Upper lobe of left lung (tissue), 6 donors: ENCODE results near the gene KNOP1. TPM values are rescaled to one million over a fixed set of nuclear protein-coding genes. Genes with fewer than 3 reads are reported as not detected.
A peak's percentile ranks its signal among the peaks of the same experiment; 100 is the strongest.
"Not testable (repeated sequence)": the region's sequence is repeated elsewhere in the genome, so short reads cannot be mapped to it uniquely, and the experiment has no call there.

Experiments
- ATAC-seq, 2 donors: fragments of 200-7000 bp; cut with Tn5 transposase; one replicate each; pipeline ENCODE4 v1.9.1; 2022; ENCODE audit warnings: mild to moderate bottlenecking in 2 of 2, moderate library complexity in 2 of 2; ENCODE audit not compliant: low FRiP score in 2 of 2
- DNase-seq, 2 donors: peaks; one replicate each; pipeline ENCODE4 v3.0.0-alpha.2; 2019 to 2020
- H3K27ac ChIP-seq, 4 donors: fragments of 200-600 bp; sonication (generic); one replicate each; pipeline ENCODE4 v1.5.1; 2016 to 2019
- H3K27me3 ChIP-seq, 4 donors: fragments of 200-600 bp; sonication (generic); one replicate each; pipeline ENCODE4 v1.5.1; 2017 to 2019
- H3K36me3 ChIP-seq, 4 donors: fragments of 200-600 bp; sonication (generic); one replicate each; pipeline ENCODE4 v1.5.1; 2016 to 2019
- H3K4me1 ChIP-seq, 4 donors: fragments of 200-600 bp; sonication (generic); one replicate each; pipeline ENCODE4 v1.5.1; 2018 to 2019
- H3K4me3 ChIP-seq, 4 donors: fragments of 200-600 bp; sonication (generic); one replicate each; pipeline ENCODE4 v1.5.1; 2017 to 2019; ENCODE audit warnings: mild to moderate bottlenecking in 2 of 4, moderate library complexity in 1 of 4
- H3K9me3 ChIP-seq, 4 donors: fragments of 200-600 bp; sonication (generic); one replicate each; pipeline ENCODE4 v1.5.1; 2018 to 2019
- CTCF ChIP-seq, 6 experiments: fragments of 450-650 bp in 4 of 6; fragments of 200-600 bp in 2 of 6; sonication (generic) in 2 of 6; IDR thresholded peaks; one replicate each; pipeline ENCODE4 v1.5.1; 2016 to 2019; ENCODE audit warnings: antibody characterized with exemption in 6 of 6
- EP300 ChIP-seq, 4 donors: sonication (generic); formaldehyde crosslinking; IDR thresholded peaks; one replicate each; pipeline ENCODE4 v1.5.1; 2017; ENCODE audit warnings: antibody characterized with exemption in 4 of 4, control low read depth in 2 of 4
- POLR2A ChIP-seq, 4 donors: fragments of 450-650 bp; IDR thresholded peaks; one replicate each; pipeline ENCODE4 v1.5.1; 2016 to 2017; ENCODE audit warnings: antibody characterized with exemption in 4 of 4, mild to moderate bottlenecking in 2 of 4
- POLR2AphosphoS5 ChIP-seq, 2 donors: sonication (generic); formaldehyde crosslinking; IDR thresholded peaks; one replicate each; pipeline ENCODE4 v1.5.1; 2017; ENCODE audit warnings: antibody characterized with exemption in 2 of 2
- WGBS, 2 donors: methylation state at CpG; one replicate each; pipeline ENCODE4 v1.1.5; 2017 to 2018; 5-methylcytosine and 5-hydroxymethylcytosine counted together
- total RNA-seq, 6 donors: library from RNA; depleted of rRNA in 4 of 6; stranded (reverse); fragments of >200 nt in 4 of 6; gene quantifications; one replicate each; pipeline versions ENCODE4 v1.1.0 to v1.2.1, GENCODE V29; 2016 to 2021
- donor health status: DM: no; HTN: no; CAD: no; lungs with moderate emphysema.
- donor health status: DM: no; HTN: yes; CAD: no; lungs with severe emphysema.

Gene KNOP1
- total RNA-seq, 6 donors from 2014 or later, result 4.4 to 23.3 (median 12.1) TPM

GRCh38 chr16:19733551-19733950 lies 15.5 kb upstream of the KNOP1 start:
- H3K9me3 ChIP-seq, result no peaks in the 10 kb centered on the region
- no peak for TF ChIP-seq EP300 (IDR thresholded peaks at IDR 0.05)
- no peak overlapping the region for H3K4me3 ChIP-seq
- H3K4me1 ChIP-seq, result no peaks in the 10 kb centered on the region
- no peaks in the 10 kb centered on the region for H3K27me3 ChIP-seq
- DNase-seq (no peak), ATAC-seq (no peak)
- peaks cover 0 to 16% (median 3%) of the 10 kb centered on the region in 4 donors for H3K36me3 ChIP-seq
- 84 to 92% methylated on average over 6 of the region's 6 CpGs for WGBS, 2 donors
- no peak overlapping the region for H3K27ac ChIP-seq

DNA sequence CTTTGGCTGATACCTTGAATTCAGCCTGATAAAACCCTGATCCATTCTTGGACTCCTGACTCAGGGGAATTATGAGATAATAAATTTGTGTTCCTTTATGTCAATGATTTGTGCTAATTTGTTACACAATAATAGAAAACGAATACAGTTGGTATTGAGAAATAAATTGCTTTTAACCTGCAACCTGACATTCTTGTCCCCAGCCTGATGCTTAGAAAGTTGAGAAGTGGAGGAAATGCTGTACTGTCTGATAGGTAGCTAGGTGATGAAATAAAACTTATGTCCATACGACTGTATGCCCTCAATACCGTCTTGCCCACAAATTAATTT lies 10.6 kb upstream of the KNOP1 start:
- Histone ChIP-seq H3K27me3 (no peaks in the 10 kb centered on the region), H3K27ac (no peak overlapping the region), H3K9me3 (no peaks in the 10 kb centered on the region), H3K4me1 (no peaks in the 10 kb centered on the region), H3K4me3 (no peak overlapping the region), H3K36me3 (peaks cover 0 to 5% (median 0%) of the 10 kb centered on the region in 4 donors)
- no peak for TF ChIP-seq EP300 (IDR thresholded peaks at IDR 0.05)
- no peak for TF ChIP-seq POLR2AphosphoS5 (IDR thresholded peaks at IDR 0.05)
- TF ChIP-seq CTCF (IDR thresholded peaks at IDR 0.05), result no peak
- TF ChIP-seq POLR2A (IDR thresholded peaks at IDR 0.05), result no peak
- DNase-seq (no peak), ATAC-seq (no peak)
- WGBS, 2 donors, result 80 to 84% methylated on average over 3 of the region's 3 CpGs

- ATAC-seq (no peak), DNase-seq (no peak)
- WGBS, 2 donors, result 89 to 92% methylated on average over 7 of the region's 7 CpGs
- no peak overlapping the region for H3K27ac ChIP-seq
- H3K4me3 ChIP-seq, result no peak overlapping the region
- H3K27me3 ChIP-seq, result no peaks in the 10 kb centered on the region
- TF ChIP-seq CTCF (IDR thresholded peaks at IDR 0.05) (no peak), POLR2A (IDR thresholded peaks at IDR 0.05) (no peak), POLR2AphosphoS5 (IDR thresholded peaks at IDR 0.05) (no peak), EP300 (IDR thresholded peaks at IDR 0.05) (no peak)
- H3K9me3 ChIP-seq, result no peaks in the 10 kb centered on the region
- H3K36me3 ChIP-seq, result no peaks in the 10 kb centered on the region
- peaks cover 5 to 9% (median 7%) of the 10 kb centered on the region in 4 donors for H3K4me1 ChIP-seq
Measured at GRCh38 chr16:19722981-19723380, 5.0 kb upstream of the KNOP1 start.

DNA sequence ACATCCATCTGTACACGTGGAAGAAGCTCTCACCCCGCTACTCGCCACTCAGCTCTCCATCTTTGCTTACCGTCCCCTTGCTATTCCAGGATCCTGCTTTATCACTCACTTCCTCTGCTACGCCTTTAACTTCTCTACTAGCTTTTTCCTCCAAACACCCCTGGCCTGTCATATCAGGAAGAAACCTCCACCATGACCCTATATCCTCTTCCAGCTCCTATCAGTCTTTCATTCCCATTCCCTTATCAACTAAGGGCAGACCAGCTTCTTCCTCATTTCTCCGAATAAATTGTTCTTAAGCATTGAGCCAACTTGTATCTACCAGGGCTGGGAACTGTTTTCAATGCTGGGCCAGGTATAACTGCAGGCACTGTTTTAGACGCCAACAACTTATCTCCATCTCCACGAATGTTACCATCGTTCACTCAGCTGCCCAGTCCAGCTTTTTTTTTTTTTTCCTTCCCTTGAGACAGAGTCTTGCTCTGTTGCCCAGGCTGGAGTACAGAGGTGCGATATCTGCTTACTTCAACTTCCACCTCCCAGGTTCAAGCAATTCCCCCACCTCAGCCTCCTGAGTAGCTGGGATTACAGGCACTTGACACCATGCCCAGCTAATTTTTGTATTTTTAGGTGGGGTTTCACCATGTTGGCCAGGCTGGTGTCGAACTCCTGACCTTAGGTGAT lies 4.4 kb upstream of the KNOP1 start:
- 77 to 79% methylated on average over 11 of the region's 11 CpGs for WGBS, 2 donors
- Histone ChIP-seq H3K4me1 (peaks cover 5 to 9% (median 7%) of the 10 kb centered on the region in 4 donors), H3K4me3 (no peak overlapping the region), H3K27ac (no peak overlapping the region), H3K9me3 (no peaks in the 10 kb centered on the region), H3K36me3 (no peaks in the 10 kb centered on the region), H3K27me3 (no peaks in the 10 kb centered on the region)
- ATAC-seq (no peak), DNase-seq (no peak)
- no peak for TF ChIP-seq POLR2AphosphoS5 (IDR thresholded peaks at IDR 0.05)
- no peak for TF ChIP-seq POLR2A (IDR thresholded peaks at IDR 0.05)
- no peak for TF ChIP-seq CTCF (IDR thresholded peaks at IDR 0.05)
- TF ChIP-seq EP300 (IDR thresholded peaks at IDR 0.05), result no peak

DNA sequence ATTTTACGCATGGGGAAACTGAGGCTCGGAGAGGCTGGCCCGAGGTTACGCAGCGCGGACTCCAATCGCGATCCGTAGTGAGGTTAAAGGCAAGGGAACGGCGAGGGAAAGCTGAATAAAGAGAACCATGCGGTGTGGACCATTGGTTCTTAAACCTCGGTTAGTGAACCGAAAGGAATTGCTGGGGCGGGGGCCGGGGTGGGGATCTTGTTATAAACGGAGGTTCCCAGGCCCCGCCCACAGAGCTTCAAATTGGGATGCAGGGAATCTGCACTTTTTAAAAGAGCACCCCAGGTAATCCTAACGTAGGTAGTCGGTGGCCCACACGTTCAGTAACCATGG lies 568 bp upstream of the KNOP1 start:
- Histone ChIP-seq H3K27me3 (no peaks in the 10 kb centered on the region), H3K27ac (peak overlapping the region; percentile 74 to 86 (median 79)), H3K36me3 (peaks cover 0 to 12% (median 8%) of the 10 kb centered on the region in 4 donors), H3K9me3 (no peaks in the 10 kb centered on the region), H3K4me3 (peak overlapping the region; percentile 59 to 100 (median 90)), H3K4me1 (peaks cover 12 to 23% (median 14%) of the 10 kb centered on the region in 4 donors)
- no peak for DNase-seq
- ATAC-seq, result no peak
- no peak for TF ChIP-seq POLR2AphosphoS5 (IDR thresholded peaks at IDR 0.05)
- 1% methylated on average over 21 of the region's 21 CpGs for WGBS, 2 donors

DNA sequence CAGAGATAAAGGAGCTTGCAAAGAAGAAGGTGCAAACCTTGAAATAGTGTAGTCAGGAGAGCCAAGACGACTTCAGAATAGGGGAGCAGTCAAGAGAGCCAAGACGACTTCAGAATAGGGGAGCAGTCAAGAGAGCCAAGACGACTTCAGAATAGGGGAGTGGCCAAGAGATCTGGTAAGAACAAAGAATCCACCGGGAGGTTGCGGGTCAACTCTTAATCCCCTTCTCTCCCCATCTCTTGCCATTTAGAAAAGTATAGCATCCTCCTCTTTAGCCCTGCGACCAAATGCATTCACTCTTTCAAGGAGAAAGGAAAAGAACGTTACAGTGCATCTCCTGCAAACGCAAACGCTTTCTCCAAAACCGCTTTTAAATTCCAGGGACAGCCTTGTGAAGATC lies 713 bp downstream of the KNOP1 start:
- ATAC-seq (no peak), DNase-seq (no peak)
- no peaks in the 10 kb centered on the region for H3K27me3 ChIP-seq
- TF ChIP-seq POLR2A (IDR thresholded peaks at IDR 0.05) (no peak), EP300 (IDR thresholded peaks at IDR 0.05) (no peak), POLR2AphosphoS5 (IDR thresholded peaks at IDR 0.05) (no peak), CTCF (IDR thresholded peaks at IDR 0.05) (no peak)
- WGBS, 2 donors, result 0 to 1% methylated on average over 10 of the region's 10 CpGs
- peaks cover 0 to 25% (median 11%) of the 10 kb centered on the region in 4 donors for H3K36me3 ChIP-seq
- H3K4me3 ChIP-seq, result peak overlapping the region; percentile 59 to 100 (median 90)
- H3K4me1 ChIP-seq, result peaks cover 12 to 23% (median 14%) of the 10 kb centered on the region in 4 donors
- H3K27ac ChIP-seq, result peak overlapping the region; percentile 74 to 86 (median 79)
- no peaks in the 10 kb centered on the region for H3K9me3 ChIP-seq

DNA sequence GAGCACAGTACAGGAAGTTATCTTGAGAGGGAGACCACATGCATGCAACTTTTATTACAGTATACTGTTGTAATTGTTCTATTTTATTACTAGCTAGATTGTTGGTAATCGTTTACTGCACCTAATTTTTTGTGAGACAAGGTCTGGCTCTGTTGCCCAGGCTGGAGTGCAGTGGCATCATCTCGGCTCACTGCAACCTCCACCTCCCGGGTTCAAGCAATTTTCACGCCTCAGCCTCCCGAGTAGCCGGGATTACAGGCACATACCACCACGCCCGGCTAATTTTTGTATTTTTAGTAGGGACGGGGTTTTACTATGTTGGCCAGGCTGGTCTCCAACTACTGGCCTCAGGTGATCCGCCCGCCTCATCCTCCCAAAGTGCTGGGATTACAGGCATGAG lies 1.3 kb downstream of the KNOP1 start:
- H3K36me3 ChIP-seq, result peaks cover 0 to 28% (median 11%) of the 10 kb centered on the region in 4 donors
- not testable (repeated sequence) for ATAC-seq, DNase-seq, H3K27me3 ChIP-seq, H3K9me3 ChIP-seq, H3K27ac ChIP-seq
- H3K4me3 ChIP-seq, result peak overlapping the region in 3 of 4 donors; percentile 59 to 100 (median 84)
- peaks cover 12 to 23% (median 14%) of the 10 kb centered on the region in 4 donors for H3K4me1 ChIP-seq
- WGBS, 2 donors, result 51 to 52% methylated on average over 11 of the region's 11 CpGs
